Measurements from ENCODE around the gene PARD3B.

GRCh38 chr2:204638471-204639194 is 93.4 kb downstream of the PARD3B start:
- TF ChIP-seq, protein P1, sequence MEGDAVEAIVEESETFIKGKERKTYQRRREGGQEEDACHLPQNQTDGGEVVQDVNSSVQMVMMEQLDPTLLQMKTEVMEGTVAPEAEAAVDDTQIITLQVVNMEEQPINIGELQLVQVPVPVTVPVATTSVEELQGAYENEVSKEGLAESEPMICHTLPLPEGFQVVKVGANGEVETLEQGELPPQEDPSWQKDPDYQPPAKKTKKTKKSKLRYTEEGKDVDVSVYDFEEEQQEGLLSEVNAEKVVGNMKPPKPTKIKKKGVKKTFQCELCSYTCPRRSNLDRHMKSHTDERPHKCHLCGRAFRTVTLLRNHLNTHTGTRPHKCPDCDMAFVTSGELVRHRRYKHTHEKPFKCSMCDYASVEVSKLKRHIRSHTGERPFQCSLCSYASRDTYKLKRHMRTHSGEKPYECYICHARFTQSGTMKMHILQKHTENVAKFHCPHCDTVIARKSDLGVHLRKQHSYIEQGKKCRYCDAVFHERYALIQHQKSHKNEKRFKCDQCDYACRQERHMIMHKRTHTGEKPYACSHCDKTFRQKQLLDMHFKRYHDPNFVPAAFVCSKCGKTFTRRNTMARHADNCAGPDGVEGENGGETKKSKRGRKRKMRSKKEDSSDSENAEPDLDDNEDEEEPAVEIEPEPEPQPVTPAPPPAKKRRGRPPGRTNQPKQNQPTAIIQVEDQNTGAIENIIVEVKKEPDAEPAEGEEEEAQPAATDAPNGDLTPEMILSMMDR (IDR thresholded peaks at IDR 0.05): no peak
- TF ChIP-seq POLR2A (IDR thresholded peaks at IDR 0.05): no peak

Data from sigmoid colon (tissue), 3 donors.